ENCODE data around the gene LMAN1L.

Gene LMAN1L

DNA sequence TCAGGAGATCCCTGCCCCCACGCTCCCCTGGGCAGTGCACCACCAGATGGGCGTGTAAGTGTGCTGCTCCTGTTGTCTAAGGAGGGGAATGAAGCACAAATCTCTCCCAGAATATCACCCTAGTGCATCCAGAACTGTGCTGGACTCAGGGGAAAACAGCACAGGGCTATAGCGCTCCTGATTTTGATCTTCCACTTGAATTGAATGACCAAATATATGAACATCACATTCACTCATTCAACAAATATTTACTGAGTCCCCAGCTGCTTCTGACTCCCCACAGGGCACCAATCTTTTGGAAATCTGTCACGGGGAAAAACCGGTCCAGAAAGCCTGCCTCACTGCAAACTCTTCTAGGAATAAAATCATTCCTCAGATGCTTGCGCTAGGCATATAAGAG lies 16.2 kb downstream of the LMAN1L start:
- TF ChIP-seq TAF1 (IDR thresholded peaks at IDR 0.05; ENCODE audit: borderline replicate concordance, insufficient read depth, low read length), result no peak
- no peak for TF ChIP-seq REST (IDR thresholded peaks at IDR 0.05; ENCODE audit: insufficient read depth in 1 of 2, low read depth in 2 of 2, low read length in 2 of 2)
- no peak for TF ChIP-seq FOXP2 (optimal IDR thresholded peaks at IDR 0.05; ENCODE audit: borderline replicate concordance, extremely low read depth, extremely low read length, insufficient read depth)
- TF ChIP-seq SIN3A (IDR thresholded peaks at IDR 0.05; ENCODE audit: borderline replicate concordance, insufficient read depth, low read length), result no peak
- TF ChIP-seq POLR2AphosphoS5 (IDR thresholded peaks at IDR 0.05; ENCODE audit: low read depth, low read length), result no peak

DNA sequence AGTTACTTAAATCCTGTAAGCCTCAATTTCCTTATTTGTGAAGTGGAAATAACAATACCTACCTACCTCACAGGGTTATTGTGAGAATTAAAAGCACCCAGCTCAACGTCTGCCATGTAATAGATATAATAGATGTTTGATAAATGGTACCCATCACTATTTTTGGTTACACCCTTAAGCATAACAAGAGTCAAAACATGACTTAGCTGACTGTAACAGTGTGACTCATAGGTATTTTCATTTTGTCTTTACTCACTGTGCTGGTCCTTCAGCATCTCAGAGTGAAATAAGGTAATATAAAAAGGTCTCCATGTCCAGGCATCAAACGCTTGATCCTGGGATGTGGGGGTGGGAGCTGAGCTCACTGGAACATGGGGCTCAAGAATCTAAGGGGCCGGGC lies 16.9 kb downstream of the LMAN1L start:
- TF ChIP-seq FOXP2 (optimal IDR thresholded peaks at IDR 0.05; ENCODE audit: borderline replicate concordance, extremely low read depth, extremely low read length, insufficient read depth) (no peak), REST (IDR thresholded peaks at IDR 0.05; ENCODE audit: insufficient read depth in 1 of 2, low read depth in 2 of 2, low read length in 2 of 2) (no peak), SIN3A (IDR thresholded peaks at IDR 0.05; ENCODE audit: borderline replicate concordance, insufficient read depth, low read length) (no peak), POLR2AphosphoS5 (IDR thresholded peaks at IDR 0.05; ENCODE audit: low read depth, low read length) (no peak), TAF1 (IDR thresholded peaks at IDR 0.05; ENCODE audit: borderline replicate concordance, insufficient read depth, low read length) (no peak)

DNA sequence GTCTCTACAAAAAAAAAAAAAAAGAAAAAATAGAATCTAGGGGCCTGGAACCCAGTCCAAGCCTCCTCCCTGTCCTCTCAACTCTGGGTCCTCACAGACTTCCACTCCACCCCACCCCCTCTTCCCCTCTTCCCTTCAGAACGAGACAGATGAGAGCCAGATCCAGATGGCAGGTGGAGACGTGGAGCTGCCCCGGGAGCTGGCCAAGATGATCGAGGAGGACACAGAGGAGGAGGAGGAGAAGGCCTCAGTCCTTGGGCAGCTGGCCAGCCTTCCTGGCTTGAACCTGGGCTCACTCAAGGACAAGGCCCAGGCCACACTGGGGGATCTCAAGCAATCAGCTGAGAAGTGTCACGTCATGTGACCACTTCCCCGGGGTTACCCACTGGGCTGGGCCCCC lies 17.4 kb downstream of the LMAN1L start:
- TF ChIP-seq TAF1 (IDR thresholded peaks at IDR 0.05; ENCODE audit: borderline replicate concordance, insufficient read depth, low read length) (no peak), FOXP2 (optimal IDR thresholded peaks at IDR 0.05; ENCODE audit: borderline replicate concordance, extremely low read depth, extremely low read length, insufficient read depth) (no peak), POLR2AphosphoS5 (IDR thresholded peaks at IDR 0.05; ENCODE audit: low read depth, low read length) (no peak), SIN3A (IDR thresholded peaks at IDR 0.05; ENCODE audit: borderline replicate concordance, insufficient read depth, low read length) (no peak), REST (IDR thresholded peaks at IDR 0.05; ENCODE audit: insufficient read depth in 1 of 2, low read depth in 2 of 2, low read length in 2 of 2) (no peak)

DNA sequence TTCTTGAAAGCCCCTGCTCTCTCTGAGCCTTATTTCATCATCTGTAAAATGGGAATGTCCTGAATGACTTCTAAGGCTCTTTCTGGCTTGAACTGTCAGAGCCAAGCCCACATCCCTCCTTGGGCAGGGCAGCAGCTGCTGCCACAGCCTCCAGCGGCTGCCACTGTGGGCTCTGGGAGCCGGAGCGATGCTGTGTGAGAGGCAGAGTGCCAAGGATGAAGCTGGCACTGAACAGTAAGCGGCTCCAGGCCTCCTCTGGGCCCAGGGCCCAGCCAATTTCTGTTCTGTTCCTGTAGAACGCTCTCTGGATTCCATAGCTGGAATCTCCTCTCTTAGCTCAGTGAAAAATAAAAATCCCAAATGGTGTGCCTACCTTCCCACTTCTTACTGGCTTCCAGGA lies 18.2 kb downstream of the LMAN1L start:
- TF ChIP-seq TAF1 (IDR thresholded peaks at IDR 0.05; ENCODE audit: borderline replicate concordance, insufficient read depth, low read length), result no peak
- no peak for TF ChIP-seq REST (IDR thresholded peaks at IDR 0.05; ENCODE audit: insufficient read depth in 1 of 2, low read depth in 2 of 2, low read length in 2 of 2)
- TF ChIP-seq POLR2AphosphoS5 (IDR thresholded peaks at IDR 0.05; ENCODE audit: low read depth, low read length), result no peak
- no peak for TF ChIP-seq FOXP2 (optimal IDR thresholded peaks at IDR 0.05; ENCODE audit: borderline replicate concordance, extremely low read depth, extremely low read length, insufficient read depth)
- TF ChIP-seq SIN3A (IDR thresholded peaks at IDR 0.05; ENCODE audit: borderline replicate concordance, insufficient read depth, low read length), result no peak
